GM19099 (cell line): Measurements from ENCODE around the gene CPM.

ENCODE experiments used
- POLR2A ChIP-seq: IDR thresholded peaks from 3 replicates; pipeline ENCODE4 v1.6.1; 2011; ENCODE audit warnings: low read depth; ENCODE audit not compliant: insufficient read length; ENCODE audit errors: extremely low read depth

Gene CPM

DNA sequence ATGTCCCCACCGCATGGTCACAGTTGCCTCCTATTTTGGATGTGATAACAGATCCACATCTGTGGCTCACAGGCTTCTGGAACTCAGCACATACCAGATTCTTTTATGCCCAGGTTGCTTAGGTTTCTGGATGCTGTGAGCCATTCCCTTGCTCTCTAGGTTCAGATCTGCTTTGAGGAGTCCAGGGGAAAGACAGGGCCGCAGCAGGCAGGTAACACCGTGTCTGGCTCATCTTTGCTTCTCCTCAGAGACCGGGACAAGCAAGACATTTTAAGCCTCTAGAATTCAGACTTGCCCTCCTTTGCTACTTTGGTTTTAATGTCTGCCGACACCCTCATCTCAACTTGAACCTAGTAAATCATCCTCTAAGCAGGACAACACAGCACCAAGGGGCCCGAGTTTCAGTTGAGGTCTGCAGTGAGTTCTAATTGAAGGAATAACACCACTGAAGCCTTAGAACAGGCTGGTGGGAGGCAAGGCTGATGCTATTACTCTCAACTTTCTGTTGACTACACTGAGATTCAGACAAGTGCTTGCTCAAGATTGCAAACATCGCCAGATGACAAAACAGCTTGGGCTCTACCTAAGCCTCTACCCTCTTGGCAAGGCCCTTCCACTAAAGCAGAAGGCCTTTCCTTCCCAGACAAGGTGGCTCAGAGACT lies 69.7 kb downstream of the CPM start:
- TF ChIP-seq POLR2A, result no peak

DNA sequence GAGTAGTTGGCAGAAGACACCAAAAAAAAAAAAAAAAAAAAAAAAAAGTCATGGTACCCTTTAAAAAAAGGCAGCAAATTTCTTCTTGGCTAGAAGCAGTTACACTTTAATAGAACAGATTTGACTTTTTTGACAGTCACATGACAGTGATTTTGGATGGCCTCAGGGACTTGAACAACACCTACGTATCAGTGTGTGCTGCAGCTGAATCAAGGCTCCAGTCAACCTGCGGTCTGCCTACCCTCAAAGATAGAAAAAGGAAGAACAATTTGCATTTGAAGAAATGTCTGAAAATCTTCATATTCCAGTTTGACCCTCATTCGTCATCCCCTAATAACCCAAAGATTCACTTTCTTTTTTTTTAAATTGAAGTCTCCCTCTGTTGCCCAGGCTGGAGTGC lies 71.1 kb downstream of the CPM start:
- TF ChIP-seq POLR2A, result no peak

DNA sequence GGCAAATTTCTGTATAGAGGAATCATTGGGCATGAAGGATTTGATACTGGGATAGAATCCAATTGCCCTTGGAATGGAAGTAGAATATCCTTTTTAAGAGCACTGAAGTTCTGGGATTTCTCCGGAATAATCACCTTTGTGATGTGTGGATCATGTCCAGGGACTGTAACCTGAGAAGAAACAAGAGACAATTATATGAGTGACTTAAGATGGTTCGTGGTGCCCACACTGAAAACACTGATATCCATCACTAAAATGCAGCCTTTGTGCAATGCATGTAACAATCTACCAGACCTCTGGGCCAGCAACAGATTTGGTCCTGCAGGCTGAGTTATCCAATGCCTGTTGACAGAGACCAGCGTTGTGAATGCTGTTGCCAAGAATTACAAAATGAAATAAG lies 76.5 kb downstream of the CPM start:
- no peak for TF ChIP-seq POLR2A

DNA sequence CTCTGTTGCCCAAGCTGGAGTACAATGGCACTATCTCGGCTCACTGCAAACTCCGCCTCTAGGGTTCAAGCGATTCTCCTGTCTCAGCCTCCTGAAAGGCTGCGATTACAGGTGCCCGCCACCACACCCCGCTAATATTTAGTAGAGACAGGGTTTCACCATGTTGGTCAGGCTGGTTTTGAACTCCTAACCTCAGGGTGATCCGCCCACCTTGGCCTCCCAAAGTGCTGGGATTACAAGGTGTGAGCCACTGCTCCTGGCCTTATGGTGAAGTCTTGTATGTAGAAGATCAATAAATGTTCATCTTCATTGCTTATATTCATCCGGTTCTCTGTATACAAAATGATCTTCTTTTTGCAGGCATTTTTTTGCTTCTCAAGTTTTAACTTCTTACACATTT lies 77.2 kb downstream of the CPM start:
- no peak for TF ChIP-seq POLR2A

DNA sequence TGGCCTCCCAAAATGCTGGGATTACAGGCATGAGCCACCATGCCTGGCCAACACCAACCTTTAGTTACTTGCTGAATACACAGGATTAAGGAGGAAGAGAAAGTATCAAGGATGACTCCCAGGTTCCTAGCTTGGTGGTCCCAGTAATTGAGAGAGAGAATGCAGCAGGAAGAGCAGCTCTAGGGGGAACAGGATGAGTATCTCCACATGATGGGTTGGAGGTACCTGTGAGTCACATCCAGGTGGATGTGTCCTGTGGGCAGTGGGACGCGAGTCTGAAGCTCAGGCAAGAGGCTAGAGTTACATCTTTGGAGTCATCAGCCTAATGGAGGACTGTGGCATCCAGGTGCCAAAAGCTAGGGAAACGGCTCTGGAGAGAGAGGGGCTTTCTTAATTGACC lies 77.9 kb downstream of the CPM start:
- no peak for TF ChIP-seq POLR2A

DNA sequence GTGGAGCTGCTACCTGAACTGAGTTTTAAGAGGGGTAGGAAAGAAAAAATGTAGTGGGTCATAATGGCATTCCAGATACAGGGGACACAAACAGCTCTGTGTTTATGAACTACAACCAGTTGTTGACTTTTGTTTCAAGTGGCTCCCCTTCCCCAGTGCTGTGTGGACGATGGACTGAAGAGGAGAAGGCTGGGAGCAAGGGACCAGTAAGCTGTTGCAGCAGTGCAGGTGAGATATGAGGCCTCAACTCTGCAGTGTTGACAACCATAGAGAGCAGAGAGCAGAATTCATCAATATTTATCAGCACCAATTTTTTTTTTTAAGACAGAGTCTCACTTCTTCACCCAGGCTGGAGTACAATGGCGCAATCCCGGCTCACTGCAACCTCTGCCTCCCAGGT lies 78.4 kb downstream of the CPM start:
- no peak for TF ChIP-seq POLR2A

DNA sequence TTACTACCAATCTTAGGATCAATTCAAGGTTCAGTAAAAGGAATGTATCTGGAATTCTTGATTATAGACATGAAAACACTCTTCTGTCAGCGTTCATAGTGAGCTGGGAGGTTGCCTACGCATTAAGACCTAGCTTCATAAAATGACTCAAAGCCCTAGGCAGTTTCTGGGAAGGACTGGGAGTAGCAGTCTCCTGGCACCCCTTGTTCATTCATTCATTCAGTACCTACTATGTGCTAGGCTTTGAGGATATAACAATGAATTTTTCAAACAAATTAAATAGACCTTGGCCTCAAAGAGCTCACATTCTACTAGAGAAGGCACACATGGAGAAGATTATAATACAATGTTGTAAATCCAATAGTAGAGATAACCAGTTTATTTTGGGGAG lies 78.9 kb downstream of the CPM start:
- TF ChIP-seq POLR2A, result no peak

DNA sequence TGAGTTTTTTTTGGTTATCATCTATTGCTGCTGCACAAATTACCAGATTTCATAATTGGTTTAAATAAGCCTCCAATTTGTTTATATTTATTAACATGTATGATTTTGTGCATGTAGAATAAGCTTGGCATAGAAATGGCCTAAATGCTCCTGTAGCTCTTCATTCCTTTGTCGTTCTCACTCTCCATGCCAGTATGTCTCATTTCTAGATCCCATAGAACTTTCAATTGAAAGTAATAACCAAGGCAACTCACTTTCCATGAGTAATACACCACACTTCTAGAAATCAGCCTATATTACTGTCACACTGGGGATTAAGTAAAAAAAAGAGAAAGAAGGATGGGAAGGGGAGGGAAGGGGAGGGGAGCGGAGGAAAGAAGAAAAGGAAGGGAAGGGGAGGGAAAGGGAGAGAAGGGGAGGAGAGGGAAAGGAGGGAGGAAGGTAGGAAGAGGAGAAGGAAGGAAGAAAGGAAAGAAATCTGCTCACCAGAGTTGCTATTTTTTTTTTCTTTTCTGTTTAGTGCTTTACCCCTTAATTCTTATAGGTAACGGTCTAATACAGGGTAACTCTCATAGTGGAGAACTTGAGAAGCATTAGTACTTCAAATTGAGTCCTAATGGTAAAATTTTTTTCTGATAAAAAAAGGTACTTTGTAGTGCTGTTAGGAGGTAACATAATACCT lies 79.4 kb downstream of the CPM start:
- no peak for TF ChIP-seq POLR2A

DNA sequence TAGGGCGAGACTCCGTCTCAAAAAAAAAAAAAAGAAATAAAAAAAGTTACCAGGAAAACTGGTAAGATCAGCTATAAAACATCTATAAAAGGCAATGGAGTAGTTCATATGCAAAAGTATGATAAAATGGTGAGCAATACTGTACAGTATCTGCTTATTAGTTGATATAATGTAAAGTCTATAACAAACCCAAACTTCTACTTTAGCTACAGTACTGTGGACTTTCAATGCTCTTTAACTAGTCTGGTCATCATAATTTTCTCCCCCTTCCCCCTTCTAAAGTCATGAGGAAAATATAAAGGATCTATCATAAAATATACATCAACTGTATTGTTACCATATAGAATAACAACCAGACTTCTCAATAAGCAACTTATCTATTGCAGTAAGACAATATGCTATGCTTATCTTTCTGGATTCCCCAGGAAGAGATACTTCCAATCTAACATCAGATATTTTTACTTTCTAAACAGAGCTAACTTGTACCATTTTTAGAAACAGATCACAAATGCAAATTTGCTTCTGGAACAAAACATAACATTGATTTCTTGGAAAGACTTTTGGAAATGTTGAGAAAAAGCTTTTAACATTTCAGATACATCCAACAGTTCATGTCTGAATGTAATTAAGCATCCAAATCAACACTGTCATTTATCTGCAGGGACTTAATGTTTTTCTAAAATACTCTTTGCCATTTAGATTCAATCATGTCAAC lies 81.2 kb downstream of the CPM start:
- no peak for TF ChIP-seq POLR2A

DNA sequence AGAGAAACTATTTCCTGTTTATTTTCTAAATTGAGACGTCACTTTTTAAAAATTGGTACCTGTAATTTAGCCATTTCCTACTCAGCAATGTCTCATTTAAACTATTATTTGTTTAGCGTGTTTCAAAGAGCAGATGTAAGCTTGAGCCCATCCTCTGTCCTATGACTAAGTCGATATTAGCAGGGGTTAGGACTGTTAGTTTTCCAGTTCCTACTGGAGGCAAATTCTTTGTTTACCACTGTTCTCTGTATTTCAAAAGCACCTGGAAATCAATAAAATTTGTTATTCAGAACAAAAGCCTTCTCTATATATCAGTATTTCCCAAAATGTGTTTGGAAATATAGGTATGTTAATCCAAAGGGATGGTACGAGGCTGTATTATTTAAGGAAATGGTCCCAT lies 82.6 kb downstream of the CPM start:
- TF ChIP-seq POLR2A, result no peak

DNA sequence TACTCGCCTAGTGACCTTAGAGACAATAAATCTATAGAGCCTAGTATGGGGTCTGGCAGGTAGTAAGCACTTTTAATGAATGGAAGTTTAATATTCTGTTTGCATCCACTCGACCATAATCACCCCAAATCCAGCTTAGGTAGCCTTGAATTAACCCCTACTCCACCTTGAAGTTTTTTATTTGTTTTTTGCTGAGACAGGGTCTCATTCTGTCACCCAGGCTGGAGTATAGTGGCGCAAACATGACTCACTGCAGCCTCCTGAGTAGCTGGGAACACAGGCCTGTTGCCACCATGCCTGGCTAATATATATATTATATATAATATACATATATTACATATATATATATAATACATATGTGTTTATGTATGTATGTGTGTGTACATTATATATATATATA lies 86.2 kb downstream of the CPM start:
- TF ChIP-seq POLR2A, result no peak

DNA sequence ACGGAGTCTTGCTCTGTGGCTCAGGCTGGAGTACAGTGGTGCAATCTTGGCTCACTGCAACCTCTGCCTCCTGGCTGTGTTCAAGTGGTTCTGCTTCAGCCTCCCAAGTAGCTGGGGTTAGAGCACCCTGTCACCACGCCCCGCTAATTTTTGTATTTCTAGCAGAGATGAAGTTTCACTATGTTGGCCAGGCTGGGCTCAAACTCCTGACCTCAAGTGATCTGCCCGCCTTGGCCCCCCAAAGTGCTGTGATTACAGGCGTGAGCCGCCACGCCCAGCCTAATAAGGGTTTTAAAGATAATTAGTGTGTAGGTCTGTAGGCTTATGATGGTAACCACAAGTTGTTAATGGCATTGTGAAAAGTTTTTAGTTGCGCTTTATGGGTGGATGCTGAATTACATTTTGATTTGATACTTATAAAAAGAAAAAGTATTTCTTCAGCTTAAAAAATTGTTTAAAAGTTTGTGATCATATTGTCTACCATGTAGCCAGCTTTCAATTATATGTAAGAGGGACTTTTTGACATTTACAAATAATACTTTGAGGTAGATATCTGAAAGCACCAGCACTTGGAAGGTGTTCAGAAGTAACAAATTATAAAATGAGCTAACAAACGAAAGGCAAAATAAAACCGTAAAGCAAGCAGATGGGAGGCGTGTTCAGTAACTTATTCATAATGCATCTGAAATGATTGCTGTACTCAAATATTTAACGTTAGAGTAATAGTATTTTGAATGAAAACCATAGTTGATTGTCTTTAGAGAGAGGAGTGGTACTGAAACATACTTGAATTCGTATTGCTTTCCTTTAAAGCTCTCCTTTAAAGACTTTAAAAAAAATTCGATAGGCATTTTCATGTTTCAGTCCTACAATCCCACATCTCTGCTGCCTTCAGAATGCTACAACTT lies 87.9 kb downstream of the CPM start:
- TF ChIP-seq POLR2A, result no peak

DNA sequence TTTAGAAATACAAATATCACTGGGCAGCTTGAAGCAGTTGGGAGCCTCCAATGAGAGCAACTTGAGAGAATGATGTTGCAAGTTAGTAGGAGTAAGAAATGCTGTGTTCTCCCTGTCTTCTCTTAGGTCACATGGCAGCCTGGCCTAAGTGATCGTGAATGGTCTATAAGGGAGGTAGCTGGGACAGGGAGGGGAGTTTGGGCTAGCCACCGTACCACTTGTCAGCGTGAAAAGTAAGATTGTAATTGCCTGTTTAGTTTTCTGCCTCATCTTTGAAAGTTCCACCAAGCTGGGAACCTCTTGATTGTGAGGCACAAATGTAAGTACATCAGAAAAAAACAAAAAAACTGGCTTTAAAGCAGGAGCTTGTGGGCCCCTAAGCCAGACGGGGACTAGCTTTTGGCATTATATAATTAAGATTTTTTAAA lies 88.6 kb downstream of the CPM start:
- TF ChIP-seq POLR2A, result no peak

DNA sequence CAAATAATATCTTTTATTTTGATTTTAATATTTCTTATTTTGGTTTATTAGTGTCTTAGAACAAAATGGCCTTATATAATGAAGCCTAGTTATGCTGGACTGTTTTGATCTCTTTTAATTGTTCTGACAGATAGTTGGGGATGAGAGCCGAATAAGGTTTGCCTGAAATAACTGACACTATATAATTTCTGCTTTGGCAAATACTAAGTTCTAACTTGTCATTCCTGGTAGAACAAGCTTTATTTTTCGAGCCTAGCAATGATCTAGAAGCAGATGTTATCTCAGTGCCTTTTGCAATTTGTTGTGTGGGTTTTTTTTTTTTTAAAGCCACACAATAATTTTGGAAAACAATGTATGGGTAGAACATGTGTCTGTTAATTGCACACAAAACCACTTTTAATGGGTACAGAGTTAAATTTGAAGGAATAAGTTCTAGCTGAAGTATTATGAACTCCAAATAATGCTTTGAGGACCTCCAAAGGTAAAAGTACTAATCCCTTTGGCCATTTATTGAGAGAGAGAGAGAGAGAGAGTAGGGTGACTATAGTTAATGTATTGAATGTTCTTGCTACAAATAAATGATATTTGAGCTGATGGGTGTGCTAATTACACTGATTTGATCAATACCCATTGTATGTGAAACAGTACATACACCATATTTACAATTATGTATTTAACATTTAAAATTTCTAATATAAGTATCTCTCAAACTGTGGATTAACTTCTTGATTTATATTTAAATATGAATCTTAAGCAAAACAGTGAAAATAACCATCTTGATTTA lies 90.0 kb downstream of the CPM start:
- no peak for TF ChIP-seq POLR2A
